ENCODE measurements around the gene CTU2.

DNA sequence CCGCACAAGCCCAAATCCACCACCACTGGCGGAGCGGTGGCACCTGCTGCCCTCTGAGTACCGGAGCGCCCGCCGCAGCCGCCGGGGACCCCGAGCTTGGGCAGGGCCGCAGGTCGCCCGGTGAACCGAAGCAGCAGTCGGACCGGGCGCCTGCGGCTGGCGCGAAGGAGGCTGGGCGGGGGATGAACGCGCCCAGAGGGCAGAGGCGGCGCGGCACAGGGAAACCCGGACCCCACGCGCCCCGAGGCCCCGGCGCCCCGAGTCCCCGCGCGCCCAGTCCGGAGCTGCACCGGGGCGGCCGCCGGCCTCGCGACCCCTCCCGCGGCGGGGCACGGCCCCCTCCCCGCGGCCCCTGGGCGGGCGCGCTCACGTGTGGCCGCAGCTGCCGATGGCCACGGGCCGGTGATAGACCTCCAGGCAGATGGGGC is 488 bp upstream of the CTU2 start:
- TF ChIP-seq, protein P1, sequence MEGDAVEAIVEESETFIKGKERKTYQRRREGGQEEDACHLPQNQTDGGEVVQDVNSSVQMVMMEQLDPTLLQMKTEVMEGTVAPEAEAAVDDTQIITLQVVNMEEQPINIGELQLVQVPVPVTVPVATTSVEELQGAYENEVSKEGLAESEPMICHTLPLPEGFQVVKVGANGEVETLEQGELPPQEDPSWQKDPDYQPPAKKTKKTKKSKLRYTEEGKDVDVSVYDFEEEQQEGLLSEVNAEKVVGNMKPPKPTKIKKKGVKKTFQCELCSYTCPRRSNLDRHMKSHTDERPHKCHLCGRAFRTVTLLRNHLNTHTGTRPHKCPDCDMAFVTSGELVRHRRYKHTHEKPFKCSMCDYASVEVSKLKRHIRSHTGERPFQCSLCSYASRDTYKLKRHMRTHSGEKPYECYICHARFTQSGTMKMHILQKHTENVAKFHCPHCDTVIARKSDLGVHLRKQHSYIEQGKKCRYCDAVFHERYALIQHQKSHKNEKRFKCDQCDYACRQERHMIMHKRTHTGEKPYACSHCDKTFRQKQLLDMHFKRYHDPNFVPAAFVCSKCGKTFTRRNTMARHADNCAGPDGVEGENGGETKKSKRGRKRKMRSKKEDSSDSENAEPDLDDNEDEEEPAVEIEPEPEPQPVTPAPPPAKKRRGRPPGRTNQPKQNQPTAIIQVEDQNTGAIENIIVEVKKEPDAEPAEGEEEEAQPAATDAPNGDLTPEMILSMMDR (IDR thresholded peaks at IDR 0.05), result no peak
- TF ChIP-seq EZH2 (IDR thresholded peaks at IDR 0.05; ENCODE audit: borderline replicate concordance, insufficient read depth, low read depth, low read length, poor library complexity, severe bottlenecking), result no peak
